DMS53 treated with DMSO at 0.1 percent for 48 hours (cell line): ENCODE data around the gene SLC6A8.
"Not testable (repeated sequence)": the region's sequence is repeated elsewhere in the genome, so short reads cannot be mapped to it uniquely, and the experiment has no call there.

Experiments used
- DNase-seq: peaks from one replicate; lab custom pipeline; 2025; ENCODE audit not compliant: unreplicated experiment; lab: John Stamatoyannopoulos, UW

Gene SLC6A8

GRCh38 chrX:153692611-153693156, 5.0 kb downstream of the SLC6A8 start:
- no peak for DNase-seq

DNA sequence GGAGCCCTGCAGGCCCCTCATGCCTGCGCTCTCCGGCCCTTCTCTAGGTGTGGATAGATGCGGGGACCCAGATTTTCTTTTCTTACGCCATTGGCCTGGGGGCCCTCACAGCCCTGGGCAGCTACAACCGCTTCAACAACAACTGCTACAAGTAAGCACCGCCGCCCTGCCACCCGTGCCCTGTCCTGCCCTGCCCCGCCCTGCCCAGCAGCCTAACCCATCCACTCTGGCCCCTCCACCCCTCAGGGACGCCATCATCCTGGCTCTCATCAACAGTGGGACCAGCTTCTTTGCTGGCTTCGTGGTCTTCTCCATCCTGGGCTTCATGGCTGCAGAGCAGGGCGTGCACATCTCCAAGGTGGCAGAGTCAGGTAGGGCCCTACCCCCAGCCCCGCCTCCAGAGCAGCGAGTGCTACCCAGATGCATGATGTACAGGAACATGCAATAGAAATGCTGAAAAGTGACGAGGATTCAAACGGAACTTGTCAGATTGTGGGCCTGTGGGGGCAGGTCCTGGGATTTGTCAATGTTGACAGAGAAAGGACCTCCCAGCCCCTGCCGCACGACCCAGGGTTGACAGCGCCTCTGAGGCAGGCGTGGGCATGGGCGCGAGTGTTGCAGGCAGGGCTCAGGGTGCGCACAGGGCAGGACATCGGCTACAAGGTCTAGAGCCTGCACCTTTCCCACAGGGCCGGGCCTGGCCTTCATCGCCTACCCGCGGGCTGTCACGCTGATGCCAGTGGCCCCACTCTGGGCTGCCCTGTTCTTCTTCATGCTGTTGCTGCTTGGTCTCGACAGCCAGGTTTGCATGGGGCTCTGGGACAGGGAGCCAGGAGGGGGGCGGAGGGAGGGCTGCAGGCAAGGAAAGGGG, 5.7 kb downstream of the SLC6A8 start:
- DNase-seq, result no peak

DNA sequence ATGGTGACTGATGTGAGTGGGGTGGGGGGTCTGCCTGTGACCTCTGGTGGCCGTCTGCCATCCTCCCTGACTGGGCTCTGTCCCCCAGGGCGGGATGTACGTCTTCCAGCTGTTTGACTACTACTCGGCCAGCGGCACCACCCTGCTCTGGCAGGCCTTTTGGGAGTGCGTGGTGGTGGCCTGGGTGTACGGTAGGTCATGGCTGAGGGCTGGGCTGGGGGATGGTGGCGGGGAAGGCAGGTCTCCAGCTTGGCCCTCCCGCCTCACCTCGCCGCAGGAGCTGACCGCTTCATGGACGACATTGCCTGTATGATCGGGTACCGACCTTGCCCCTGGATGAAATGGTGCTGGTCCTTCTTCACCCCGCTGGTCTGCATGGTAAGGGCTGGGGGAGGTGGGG, 6.5 kb downstream of the SLC6A8 start:
- not testable (repeated sequence) for DNase-seq

GRCh38 chrX:153694687-153695270, 7.1 kb downstream of the SLC6A8 start:
- no peak for DNase-seq

DNA sequence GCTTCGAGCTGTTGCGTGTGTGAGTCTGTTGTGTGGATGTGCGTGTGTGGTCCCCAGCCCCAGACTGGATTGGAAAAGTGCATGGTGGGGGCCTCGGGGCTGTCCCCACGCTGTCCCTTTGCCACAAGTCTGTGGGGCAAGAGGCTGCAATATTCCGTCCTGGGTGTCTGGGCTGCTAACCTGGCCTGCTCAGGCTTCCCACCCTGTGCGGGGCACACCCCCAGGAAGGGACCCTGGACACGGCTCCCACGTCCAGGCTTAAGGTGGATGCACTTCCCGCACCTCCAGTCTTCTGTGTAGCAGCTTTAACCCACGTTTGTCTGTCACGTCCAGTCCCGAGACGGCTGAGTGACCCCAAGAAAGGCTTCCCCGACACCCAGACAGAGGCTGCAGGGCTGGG, 8.4 kb downstream of the SLC6A8 start:
- no peak for DNase-seq

- not testable (repeated sequence) for DNase-seq
These were observed 8.8 kb downstream of the SLC6A8 start for GRCh38 chrX:153696538-153696937.

DNA sequence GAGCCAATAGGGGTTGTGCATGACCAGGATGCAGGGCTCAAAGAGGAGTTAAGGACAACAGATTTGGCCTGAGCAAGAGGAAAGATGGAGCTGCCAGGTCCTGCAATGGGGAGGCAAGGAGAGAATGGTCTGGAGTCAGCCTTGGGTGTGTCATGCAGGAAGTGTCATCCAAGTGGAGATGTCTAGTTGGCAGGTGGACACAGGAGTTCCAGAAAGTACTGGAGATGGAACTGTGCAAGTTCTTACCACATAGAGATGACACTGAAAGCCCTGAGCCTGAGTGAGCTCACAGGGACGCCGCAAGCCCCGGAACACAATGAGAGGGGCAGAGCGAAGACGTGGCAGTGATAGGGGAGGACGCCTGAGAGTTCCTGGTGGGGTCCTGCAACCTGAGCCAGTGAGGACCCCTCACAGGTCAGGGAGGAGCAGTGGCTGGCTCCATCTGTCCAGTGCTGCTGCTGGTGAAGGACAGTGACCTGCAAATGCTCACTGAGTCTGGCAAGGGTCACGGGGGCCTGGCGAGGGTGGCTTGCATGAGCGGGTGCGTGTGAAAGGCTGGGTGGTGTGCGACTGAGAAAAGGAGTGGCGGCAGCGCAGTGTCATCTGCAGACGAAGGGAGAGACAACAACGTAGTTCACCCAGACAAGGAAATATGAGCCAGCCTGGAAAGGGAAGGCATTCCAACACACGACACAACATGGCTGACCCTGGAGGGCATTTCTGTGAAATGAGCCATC, 9.4 kb downstream of the SLC6A8 start:
- DNase-seq, result not testable (repeated sequence)

DNA sequence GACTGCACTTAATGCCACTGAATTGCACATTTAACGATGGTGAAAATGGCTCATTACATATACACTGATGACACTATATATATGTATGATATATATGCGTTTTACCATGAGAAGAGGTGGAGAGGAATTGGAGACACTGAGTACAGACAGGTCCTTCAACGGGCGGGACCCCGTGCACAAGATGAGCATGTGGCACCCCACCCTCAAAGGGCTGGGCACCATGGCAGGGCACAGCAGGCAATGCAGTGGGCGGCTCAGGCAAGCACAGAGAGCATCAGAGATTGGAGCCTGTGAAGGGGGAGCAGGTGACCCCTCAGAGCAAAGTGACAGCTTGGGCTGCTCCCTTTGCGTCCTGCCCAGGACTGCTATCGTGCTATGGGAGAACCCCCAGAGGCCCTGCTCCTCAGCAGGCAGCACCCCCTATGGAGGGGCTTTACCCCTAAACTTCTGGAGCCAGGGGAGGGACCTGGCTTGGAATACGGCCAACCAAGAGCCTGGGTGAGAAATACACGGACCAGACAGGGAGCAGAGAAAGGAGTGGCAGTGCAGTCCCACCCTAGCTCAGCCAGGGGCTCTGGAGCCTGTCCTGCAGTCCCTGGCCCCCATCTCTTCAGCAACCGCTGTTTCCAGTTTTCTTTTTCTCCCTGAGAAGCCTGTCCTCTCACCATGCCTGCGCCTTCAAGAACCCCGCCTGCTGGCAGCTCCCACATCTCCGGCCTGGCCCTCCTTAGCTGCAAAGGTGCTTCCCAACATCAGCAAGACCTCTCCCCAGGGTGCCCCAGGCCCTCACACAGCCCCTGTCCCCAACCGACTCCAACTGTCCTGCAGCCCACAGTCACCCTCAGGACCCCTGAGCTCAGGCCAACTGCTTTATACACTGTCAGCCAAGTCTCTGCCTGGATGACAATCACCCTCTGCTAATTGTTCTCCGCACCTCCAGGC, 10.5 kb downstream of the SLC6A8 start:
- DNase-seq, result no peak

DNA sequence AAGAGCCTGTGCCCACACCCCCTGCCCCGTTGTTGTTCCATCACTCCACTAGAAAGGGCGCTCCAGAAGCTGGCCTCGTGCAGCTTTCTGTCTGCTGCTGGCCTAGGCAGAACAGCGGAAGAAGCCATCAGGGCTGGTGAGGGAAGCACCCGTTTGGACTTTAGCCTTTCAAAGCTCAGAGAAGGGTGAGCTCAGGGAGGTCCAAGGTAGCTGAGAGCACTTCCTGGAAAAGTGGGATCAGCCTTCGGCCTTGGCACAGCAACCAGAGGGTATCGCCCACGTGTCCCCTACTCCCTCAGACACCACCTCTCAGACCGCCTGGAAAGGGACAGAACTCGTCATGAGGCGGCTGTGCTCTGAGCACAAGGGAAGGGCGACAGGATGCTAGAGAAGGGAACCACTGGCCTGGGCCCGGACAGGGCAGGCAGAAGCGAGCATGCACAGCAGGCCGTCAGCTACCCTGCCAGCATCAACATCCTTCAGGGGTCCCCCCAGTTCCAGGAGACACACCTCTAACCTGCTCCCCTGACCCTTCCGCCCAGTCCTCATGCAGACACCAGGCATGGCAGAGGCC, 11.6 kb downstream of the SLC6A8 start:
- not testable (repeated sequence) for DNase-seq

GRCh38 chrX:153699784-153700371, 12.2 kb downstream of the SLC6A8 start:
- DNase-seq, result not testable (repeated sequence)

DNA sequence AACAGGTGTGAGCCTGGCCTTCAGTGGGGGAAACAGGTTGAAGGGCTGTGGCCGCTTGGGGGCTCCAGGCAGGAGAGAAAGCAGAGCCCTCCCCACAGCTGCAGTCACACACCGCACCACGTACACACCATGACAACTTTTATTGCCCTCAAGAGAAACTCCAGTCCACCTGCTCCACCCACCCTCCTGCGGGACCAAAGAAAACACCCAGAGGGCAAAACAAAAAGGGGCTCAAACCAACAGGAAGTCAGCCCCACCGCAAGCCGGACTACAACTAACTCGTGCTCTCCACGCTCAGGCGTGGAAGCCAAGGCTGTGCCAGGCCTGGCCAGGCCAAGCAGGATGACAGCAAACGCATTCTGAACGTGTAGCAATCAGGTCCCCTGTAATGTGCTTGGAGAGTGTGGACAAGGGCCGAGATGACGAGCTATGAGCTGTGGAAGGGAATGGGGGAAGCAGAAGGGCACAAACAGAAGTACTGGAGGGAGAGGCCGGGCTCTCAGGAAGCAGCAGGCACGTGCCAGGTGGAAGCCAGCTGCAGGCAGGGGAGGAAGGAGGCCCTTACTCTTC, 12.7 kb downstream of the SLC6A8 start:
- no peak for DNase-seq

DNA sequence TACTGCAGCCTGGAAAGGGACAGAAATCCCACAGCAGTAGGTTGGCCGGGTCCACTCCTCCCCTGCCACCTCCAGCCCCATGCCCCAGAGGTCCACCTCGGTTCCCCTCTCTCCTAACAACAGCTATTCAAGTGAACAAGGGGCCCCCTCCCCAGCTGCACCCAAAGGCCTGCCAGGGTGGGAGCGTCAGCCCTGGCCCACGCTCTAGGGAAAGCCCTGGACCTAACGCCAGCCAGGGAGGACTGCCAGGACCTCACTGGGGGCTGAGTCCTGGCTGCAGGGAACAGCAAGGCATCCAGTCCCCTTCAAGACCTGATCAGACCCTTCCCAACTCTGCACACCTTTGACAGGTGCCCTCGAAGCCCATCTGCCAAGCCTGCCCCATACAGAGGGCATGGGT, 13.2 kb downstream of the SLC6A8 start:
- no peak for DNase-seq

GRCh38 chrX:153701706-153702105, 14.0 kb downstream of the SLC6A8 start:
- DNase-seq, result no peak

GRCh38 chrX:153702336-153703035, 14.8 kb downstream of the SLC6A8 start:
- DNase-seq, result no peak

DNA sequence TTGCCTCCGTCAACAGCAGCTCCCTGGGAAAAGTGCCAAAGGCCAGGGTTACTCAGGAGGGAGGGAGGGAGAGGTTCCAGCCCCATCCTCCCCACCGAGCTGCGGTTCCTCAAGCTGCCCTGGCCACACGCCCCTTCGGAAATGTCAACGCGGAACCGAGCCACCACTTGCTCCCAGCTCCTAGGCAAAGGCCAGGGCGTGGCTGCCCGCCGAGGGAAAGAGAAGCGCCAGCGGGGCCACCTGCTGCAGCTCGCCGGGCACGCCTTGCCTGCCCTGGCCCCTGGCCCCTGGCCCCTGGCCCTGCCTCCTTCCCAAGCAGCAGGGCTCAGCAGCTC, 15.3 kb downstream of the SLC6A8 start:
- no peak for DNase-seq

DNA sequence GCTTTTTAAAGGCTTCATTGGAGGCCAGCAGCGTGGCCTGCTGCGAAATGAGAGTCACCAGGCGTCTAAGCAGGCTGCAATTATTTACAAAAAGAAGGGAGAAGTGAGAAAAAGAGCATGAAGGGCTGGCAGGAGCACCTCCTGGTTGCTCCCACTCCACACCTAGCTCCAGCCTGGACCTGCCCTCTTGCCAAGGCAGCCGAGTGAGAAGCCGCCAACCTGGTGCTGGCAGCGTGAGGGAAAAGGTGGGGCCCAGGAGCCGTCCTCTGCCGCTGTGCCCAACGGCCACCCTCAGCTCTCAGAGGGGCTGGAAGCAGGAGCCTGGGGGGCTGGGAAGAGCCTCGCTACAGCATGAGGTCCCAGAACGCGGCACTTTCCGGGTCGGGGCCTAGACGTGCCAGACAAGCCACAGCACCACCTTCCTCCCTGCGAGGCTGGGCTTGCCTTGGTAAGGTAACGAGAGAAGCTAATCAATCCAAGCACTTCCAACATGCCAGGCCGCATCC, 16.3 kb downstream of the SLC6A8 start:
- DNase-seq, result no peak

- DNase-seq, result not testable (repeated sequence)
These were observed 17.1 kb downstream of the SLC6A8 start for GRCh38 chrX:153704631-153705402.
